SHP77 treated with DMSO at 0.1 percent for 48 hours (cell line): Measurements from ENCODE around the gene MYZAP.

Experiments used
- DNase-seq: peaks from one replicate; lab custom pipeline; 2025; lab: John Stamatoyannopoulos, UW

MYZAP gene

DNA sequence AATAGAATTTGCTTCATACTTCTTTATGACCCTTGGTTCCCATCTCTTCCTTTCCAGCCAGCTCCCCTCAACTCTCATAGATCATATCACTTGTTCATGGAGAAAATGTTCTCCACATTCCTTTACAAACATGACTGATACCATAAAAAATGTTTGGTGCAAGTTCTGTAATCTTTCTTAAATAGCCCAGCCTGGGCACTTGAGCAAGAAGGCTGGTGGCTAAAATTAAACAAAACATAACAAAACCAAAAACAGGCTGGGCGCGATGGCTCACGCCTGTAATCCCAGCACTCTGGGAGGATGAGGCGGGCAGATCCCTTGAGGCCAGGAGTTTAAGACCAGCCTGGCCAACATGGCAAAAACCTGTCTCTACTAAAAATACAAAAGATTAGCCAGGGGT is 105.9 kb downstream of the MYZAP start:
- no peak for DNase-seq

DNA sequence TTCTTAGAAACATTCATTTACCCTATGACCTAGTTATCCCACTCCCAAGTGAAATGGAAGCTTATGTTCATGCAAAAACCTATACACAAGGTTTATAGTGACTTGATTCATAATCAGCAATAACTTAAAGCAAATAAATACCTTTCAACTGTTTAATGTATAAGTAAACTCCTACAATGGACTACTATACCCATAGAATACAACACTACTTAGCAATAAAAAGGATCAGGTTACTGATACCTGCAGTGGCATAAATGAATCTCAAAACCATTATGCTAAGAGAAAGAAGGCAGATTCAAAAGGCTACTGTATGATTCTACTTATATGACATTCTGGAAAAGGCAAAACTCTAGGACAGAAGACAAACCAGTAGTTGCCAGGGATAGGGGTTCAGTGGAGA is 106.5 kb downstream of the MYZAP start:
- no peak for DNase-seq

DNA sequence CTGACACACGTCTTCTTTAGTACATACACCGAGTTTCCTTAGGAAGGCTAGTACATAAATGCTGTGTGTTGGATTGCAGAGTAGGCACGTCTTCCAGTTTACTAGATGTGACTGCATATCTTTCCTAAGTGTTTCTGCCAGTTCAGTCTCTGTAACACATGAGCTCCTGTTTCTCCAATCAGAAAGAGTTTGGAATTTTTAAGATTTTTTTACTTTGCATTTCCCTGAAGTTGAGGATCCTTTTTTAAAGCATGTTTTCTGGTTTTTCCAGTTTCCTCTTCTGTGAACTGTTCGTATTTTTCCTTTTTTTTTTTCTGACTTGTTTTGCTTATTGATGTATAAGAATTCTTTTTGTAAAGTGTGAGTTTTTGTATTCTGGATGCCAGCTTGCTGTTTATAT is 107.3 kb downstream of the MYZAP start:
- DNase-seq, result no peak

DNA sequence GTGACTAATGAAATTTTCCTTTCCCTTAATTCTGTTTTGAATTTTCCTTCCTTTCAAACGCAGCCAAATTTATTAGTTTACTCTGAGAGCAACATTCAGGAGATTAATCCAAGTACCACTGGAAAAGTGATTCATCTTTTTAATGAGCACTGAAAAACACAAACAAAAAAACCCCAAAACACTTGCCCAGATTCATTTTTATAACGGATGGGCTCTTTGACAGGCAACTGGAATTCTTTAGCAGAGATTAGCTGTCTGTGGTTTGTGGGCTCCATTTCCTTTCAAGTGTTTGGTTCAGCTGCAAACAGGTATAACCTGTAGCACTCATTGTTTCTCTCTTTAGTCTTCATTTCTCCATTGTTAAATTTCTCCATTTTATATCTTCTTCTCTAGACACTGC is 111.7 kb downstream of the MYZAP start:
- no peak for DNase-seq

DNA sequence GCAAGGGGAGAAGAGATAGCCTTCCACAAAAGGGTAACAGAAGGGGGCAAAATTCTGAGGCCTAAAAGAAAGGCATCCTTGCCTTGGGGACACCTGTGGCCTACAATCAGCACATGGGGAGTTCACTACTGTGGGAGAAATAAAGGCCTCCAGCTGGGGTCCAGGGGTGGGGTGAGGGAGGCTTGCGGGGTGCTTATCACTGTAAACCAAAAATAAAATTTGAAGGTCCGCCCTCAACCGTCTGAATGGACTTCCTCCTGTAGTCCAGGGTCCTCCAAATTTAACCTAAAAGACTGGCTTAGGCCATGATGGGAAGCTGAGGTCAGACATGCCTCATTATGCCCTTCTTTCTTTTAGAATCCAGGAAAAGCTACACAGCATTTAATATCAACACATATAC is 112.7 kb downstream of the MYZAP start:
- DNase-seq, result no peak

DNA sequence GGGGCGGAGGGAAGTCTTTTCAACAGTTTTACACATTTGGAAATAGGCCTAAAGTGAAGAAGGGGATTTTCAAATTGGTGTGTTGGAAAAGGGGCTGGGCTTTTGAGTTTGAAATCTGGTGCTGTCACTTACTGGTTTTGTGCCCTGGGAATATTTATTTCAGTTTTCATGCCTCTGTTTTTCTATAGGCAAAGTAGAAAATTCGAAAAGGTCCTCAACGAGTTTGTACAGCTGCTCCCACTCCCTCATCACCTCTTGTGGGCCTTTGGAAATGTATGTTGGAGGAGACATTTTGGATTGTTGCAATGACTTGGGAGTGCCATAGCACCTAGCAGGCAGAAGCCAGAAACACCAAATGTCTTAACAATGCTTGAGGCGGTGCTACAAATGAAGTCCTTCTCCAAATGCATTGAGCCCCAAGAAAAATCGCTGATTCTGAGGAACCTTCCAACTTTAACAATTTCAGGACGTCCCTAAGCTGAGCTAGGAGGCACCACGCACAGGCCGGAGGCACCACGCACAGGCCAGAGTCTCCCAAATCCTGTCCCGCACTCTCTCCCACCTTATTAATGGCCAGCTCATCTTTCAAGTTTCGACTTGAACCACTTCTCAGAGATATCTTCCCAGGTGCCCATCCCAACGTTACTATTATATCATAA is 114.2 kb downstream of the MYZAP start:
- DNase-seq, result no peak

DNA sequence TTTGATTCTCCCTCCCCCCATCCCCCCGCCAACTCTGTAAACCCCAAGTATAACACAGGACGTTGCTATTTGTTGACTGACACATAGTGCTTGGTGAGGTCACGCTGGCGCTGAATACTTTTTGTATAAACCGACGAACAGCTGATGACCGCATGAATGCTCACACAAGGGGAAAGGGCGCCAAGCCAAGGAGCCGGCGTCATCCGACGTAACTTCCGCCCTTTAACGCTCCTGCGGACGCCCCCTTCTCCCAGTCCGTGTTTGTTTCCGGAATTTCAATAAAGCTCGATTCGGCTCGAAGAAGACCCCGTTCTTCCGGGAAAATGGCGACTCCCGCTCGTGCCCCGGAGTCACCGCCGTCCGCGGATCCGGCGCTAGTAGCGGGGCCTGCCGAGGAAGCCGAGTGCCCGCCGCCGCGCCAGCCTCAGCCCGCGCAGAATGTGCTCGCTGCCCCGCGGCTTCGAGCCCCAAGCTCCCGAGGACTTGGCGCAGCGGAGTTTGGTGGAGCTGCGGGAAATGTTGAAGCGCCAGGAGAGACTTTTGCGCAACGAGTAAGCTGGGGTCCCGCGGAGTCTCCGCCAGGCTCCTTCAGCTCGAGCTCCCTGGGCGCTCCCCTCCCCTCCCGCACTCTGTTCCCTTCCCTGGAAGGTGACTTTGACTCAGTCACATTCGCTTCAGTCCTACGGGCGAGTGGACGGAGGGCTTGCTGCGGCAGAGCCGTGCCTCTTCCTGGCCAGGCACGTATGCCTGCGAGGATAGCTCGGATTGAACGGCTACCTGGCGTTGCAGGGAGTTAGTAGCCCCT is 114.9 kb downstream of the MYZAP start, which contains the start of gene POLR2M:
TSS of gene POLR2M (plus strand) at position 310 of the 805 bp plus-strand sequence. CDS start at position 439, 129 bp downstream.
- DNase-seq, result peak; percentile 94

DNA sequence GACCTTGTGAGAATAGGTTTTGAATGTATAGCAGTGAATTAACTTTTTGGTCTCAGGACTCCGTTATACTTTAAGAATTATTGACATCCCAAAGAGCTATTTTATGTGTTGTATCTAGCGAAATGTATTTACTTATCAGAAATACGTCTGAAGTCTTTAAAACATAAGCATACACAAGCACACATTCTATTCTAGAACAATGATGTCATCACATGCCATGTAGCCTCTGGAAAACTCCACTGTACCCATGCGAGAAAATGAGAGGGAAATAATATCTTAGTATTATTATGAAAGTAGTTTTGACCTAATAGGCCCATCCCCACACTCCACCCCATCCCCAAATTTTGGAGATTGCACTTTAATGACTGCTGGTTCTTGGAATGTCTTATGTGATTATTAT is 116.3 kb downstream of the MYZAP start:
- DNase-seq, result no peak

DNA sequence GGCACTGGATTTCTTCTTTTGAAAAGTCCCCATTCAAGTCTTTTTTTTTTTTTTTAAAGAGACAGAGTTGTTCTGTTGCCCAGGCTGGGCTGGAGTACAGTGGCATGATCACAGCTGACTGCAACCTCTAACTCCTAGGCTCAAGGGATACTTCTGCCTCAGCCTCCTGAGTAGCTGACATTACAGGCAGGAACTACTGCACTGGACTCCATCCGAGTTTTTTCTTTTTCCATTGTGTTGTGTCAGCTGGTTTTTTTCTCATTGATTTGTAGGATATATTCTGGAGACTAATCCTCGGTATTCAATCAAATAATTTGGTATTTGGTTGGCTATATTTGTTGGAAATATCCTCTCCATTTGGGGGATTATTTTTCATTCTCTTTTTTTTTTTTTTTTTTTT is 126.6 kb downstream of the MYZAP start:
- DNase-seq, result no peak

DNA sequence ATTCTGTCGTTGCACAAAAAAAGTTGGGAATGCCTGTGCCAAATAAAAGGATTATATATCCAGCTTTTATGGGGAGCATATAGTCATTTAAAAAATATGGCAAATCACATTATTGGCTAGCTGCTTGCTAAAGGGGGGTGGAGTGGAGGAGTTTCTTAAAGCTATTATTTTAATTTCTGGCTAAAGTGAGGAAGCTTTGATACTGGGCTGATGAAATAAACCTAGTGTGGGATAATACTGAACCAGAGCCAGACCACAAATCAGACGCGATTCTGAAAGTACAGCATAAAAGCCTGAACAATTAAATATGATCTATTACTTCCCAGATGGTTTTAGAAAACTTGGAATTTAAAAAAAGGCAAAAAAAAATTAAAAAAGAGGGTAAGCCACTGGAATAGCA is 129.2 kb downstream of the MYZAP start:
- no peak for DNase-seq

DNA sequence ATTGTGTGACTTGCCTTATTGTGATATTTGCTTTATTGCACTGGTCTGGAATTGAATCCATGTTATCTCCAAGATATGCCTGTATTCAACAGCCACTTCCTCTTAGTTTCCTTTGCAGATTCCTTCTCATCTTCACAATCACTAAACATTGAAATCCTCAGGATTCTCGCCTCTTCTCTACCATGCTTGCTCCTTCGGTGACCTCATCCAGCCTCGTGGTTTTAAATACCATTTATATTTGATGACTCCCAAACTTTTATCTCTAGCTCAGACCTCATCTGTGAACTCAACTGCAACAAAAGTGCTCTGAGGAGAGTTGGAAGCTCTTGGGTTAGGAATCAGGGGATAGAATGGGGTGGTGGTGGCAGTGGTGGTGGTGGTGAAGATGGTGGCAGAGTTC is 134.7 kb downstream of the MYZAP start:
- DNase-seq, result no peak

DNA sequence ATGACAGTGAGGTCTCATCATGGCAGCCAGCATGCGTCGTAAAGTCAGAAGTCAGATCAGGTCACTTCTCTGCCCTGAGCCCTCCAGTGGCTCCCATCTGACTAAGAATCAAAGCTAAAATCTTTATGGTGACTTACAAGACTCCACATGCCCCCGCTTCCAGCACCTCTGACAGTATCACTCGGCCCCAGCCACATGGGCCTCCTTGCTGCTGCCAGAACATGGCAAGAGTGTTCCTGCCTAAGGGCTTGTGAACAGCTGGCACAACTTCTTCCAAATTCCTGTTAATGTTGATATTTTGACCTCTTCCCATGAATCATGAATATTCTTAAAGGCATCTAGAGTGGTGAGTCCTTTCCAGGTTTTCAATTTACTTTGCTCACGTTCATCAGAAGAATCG is 135.3 kb downstream of the MYZAP start:
- DNase-seq, result no peak

DNA sequence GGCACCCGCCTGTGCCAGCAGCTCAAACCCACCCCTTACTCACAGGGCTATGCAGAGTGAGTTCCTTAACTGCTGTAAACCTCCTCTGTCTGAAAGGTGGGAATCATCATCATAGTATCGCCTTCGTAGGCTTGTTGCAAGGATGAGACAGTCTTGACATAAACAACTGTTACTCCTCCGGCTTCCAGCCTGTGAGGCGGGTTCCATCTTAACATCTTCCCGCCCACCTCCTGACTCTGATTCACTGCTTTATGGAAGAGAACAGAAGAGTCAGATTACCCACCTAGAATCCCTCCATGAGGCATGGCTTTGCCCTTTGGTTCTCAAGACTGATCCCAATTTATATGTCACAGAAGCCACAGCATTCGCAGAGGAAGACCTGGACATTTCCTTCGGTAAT is 136.7 kb downstream of the MYZAP start:
- DNase-seq, result no peak

DNA sequence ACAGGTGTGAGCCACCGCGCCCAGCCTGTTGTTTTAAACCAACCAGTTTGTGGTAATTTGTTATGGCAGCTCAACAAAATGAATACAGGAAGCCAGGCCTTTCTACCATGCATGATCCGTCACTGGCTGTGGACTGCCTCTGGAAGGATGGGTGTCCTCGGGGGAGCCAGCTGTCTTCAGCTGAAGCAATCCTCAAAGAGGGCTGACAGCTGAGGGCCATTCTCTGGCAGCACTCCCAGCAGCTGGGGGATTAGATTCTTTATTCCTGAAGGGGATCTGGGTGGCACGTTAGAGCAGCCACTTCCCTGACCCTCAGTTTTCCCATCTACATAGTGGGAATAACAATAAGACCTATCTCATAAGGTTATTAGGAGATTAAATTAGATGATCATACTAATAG is 139.2 kb downstream of the MYZAP start:
- no peak for DNase-seq

DNA sequence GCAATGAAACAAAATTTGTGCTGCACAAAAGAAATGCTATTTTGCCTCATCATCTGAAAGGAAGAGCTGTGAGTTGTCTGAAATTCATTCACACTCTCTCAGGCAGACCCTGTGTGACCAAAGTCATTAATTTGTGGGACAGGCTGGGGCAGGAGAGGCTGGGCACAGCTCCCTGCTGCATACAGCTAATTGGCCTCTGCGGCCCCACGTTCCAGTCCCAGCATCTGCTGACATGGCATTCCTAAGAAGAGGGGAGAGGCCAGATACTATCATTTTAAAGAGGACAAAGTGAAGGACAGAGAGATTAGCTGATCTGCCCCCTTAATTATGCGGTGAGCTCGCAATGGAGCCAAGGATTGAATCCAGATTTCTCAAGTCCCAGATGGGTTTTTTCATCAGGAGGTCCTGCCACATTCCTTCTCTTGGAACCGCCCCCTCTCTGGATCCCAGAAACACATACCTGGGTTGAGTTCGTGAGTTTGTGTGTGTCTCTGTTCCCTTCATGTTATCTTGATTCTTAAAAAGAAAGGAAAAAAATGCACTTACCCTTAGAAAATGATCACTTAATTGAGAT is 139.9 kb downstream of the MYZAP start:
- DNase-seq, result no peak

DNA sequence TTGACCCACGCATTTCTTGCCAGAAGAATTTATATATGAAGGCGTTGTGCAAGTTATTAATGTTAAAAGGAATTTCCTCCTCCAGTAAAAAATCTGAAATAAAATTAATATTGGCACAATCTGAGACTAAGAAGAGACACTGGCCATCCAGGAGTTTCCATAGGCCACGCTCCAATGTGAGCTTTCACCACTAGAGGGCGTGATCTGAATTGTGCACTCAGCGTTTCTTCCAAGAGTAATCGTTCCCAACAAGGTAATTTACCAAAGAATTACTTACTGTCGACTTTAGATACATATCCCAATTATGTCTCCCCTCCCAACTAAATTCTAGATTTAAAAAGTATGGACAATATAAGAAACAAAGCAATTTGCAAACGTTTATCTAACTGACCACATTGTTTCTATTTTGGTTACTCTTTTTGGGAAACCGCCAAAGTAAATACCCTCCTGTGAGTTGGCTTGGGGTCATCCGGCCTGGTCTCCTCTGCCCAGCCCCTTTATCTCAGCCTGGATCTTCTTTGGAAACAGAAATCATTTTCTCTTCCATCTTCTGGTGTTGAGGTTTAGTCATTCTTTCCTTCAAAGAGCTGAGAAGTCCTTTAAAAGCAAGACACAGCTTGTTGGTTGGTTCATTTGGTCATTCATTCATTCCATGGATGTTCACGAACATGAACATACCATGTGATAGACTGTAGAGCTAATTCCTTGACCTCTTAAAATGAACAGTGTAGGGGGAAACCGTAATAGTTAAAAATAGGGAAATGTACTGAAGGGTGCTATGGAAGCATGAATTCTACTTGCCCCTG is 141.0 kb downstream of the MYZAP start:
- peak; percentile 22 for DNase-seq

DNA sequence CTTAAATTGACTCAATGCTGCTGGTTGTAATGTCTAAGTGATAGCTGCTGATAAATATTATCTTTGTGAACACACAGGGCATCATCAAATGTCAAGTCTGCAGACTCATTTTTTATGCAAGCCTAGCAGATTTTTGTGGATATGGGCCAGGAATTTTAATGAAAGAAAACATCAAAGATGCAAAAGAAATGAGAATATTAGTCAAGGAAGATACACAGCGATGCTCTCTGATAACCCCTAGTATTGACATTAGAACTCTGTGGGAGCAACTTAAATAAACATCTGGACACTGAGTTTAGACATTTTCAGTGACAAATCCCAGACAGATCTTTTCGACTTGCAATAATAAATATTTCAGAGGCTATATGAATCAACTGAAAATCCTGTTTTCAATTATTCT is 143.2 kb downstream of the MYZAP start:
- no peak for DNase-seq
